OCI-LY7 (cell line): ENCODE data around the gene CASKIN1. TPM values are rescaled to one million over a fixed set of nuclear protein-coding genes. Genes with fewer than 3 reads are reported as not detected.
A peak's percentile ranks its signal among the peaks of the same experiment; 100 is the strongest.

Source experiments
- BruUV-seq: library from RNA; stranded (reverse); fragments of 400-500 nt; replicated peaks from 2 replicates; lab custom pipeline; 2021; lab: Mats Ljungman, UMichigan
- CTCF ChIA-PET: fragments of 300-600 bp; sonication (Branson Sonifier 250); formaldehyde crosslinking; loops from one replicate; lab custom pipeline; 2022; ENCODE audit warnings: antibody characterized with exemption; ENCODE audit not compliant: unreplicated experiment; lab: Charles Lee
- POLR2A ChIA-PET: fragments of 300-600 bp; sonication (Branson Sonifier 250); formaldehyde crosslinking; loops from one replicate; lab custom pipeline; 2022; ENCODE audit warnings: antibody characterized with exemption; lab: Charles Lee
- DNase-seq: peaks from one replicate; pipeline ENCODE4 v3.0.0-alpha.2; 2015; ENCODE audit warnings: low spot score
- H2AFZ ChIP-seq: fragments of 200-600 bp; sonication (generic), shearing (Covaris generic); 2 replicates; pipeline ENCODE4 v1.6.1; 2014; ENCODE audit warnings: mild to moderate bottlenecking, antibody characterized with exemption, low read length, moderate library complexity
- H3K27ac ChIP-seq: fragments of 200-600 bp; sonication (generic); 2 replicates; pipeline ENCODE4 v1.5.1; 2014; ENCODE audit warnings: mixed run types, low read depth, mild to moderate bottlenecking, moderate library complexity, low read length, inconsistent platforms; ENCODE audit not compliant: poor library complexity, severe bottlenecking
- H3K36me3 ChIP-seq: fragments of 200-600 bp; sonication (generic); 2 replicates; pipeline ENCODE4 v1.6.1; 2014; ENCODE audit warnings: mild to moderate bottlenecking, antibody characterized with exemption, low read length, moderate library complexity, mixed read lengths; ENCODE audit not compliant: insufficient read depth
- H3K4me1 ChIP-seq: fragments of 200-600 bp; sonication (generic); 2 replicates; pipeline ENCODE4 v1.5.1; 2014; ENCODE audit warnings: mild to moderate bottlenecking, low read length; ENCODE audit not compliant: insufficient read depth, poor library complexity, severe bottlenecking
- H3K4me2 ChIP-seq: fragments of 200-600 bp; sonication (generic); 2 replicates; pipeline ENCODE4 v1.6.1; 2014; ENCODE audit warnings: mild to moderate bottlenecking, low read length
- H3K4me3 ChIP-seq: fragments of 200-600 bp; sonication (generic); 2 replicates; pipeline ENCODE4 v1.5.1; 2014; ENCODE audit warnings: mild to moderate bottlenecking, low read depth, low read length; ENCODE audit not compliant: poor library complexity, severe bottlenecking
- H3K79me2 ChIP-seq: fragments of 200-600 bp; sonication (generic); 2 replicates; pipeline ENCODE4 v1.6.1; 2016; ENCODE audit warnings: low read depth, mild to moderate bottlenecking, low read length, moderate library complexity, mixed read lengths; ENCODE audit not compliant: insufficient read depth
- H3K9me2 ChIP-seq: fragments of 200-600 bp; sonication (generic); 2 replicates; pipeline ENCODE4 v1.6.1; 2016; ENCODE audit warnings: mild to moderate bottlenecking, low read length, mixed read lengths; ENCODE audit not compliant: insufficient read depth
- H3K9me3 ChIP-seq: fragments of 200-600 bp; sonication (generic); 2 replicates; pipeline ENCODE4 v1.6.1; 2014; ENCODE audit warnings: mild to moderate bottlenecking, mixed run types, low read length, mixed read lengths
- H4K20me1 ChIP-seq: fragments of 200-600 bp; sonication (generic); 2 replicates; pipeline ENCODE4 v1.6.1; 2014; ENCODE audit warnings: mild to moderate bottlenecking, antibody characterized with exemption, low read length, moderate library complexity, mixed read lengths; ENCODE audit not compliant: insufficient read depth
- EZH2phosphoT487 ChIP-seq: fragments of 200-600 bp; sonication (generic); IDR thresholded peaks from 2 replicates; pipeline ENCODE4 v1.6.1; 2018; ENCODE audit warnings: low read depth, borderline replicate concordance, mild to moderate bottlenecking, mixed run types, antibody characterized with exemption, low read length, moderate library complexity, mixed read lengths
- intact Hi-C: fragments of 100-400 bp; cut with micrococcal nuclease; formaldehyde crosslinking; loops from one replicate; pipeline ENCODE4 v1.10.0; 2022; ENCODE audit not compliant: unreplicated experiment
- total RNA-seq, 2 experiments: library from RNA; depleted of rRNA in 1 of 2; stranded (reverse); fragments of >200 nt in 1 of 2; shearing (Covaris generic) in 1 of 2; gene quantifications; 2 replicates each; pipeline ENCODE4 v1.2.3, GENCODE V29; 2014 to 2022
- TF ChIP-seq, protein P1 (sequence below): fragments of 200-600 bp; sonication (generic); conservative IDR thresholded peaks from 2 replicates; pipeline ENCODE4 v1.5.1; 2014; ENCODE audit warnings: mild to moderate bottlenecking, antibody characterized with exemption, low read length, moderate library complexity, mixed read lengths

CASKIN1 gene
- total RNA-seq, 2 experiments from 2014 or later: 0.06 to 0.09 TPM

DNA sequence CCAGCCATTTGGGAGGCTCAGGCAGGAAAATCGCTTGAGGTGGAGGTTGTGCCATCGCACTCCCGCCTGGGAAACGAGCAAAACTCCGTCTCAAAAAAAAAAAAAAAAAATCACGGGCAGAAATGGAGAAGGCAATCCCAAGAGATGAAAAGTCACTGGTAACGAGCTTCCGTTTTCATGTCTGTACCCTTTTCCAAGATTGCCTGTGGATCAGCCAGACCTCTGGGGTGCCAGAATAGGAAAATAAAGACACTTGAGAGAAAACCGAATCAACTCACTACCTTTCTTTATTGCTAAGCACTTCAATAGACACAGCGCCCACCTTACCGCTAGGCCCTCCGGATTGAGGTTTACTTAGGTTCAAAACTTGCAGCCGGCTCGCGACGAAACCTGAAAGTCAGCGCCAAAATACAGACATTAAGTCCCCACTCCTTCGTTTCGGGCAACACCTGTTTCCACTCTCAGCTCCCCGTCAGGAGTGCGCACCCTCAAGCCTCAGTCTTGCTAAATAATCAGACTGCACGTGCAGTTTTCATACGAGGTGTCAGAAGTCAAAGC is 41.8 kb downstream of the CASKIN1 start:
- TSS peak; percentile 95 for BruUV-seq
- peak overlapping the region; percentile 83 for H3K27ac ChIP-seq
- H3K4me1 ChIP-seq: peaks cover 47% of the 10 kb centered on the region
- peaks cover 60% of the 10 kb centered on the region for H3K79me2 ChIP-seq
- H3K4me2 ChIP-seq: peak overlapping the region; percentile 100
- peaks cover 17% of the 10 kb centered on the region for H4K20me1 ChIP-seq
- H3K36me3 ChIP-seq: peaks cover 44% of the 10 kb centered on the region
- TF ChIP-seq, protein P1, sequence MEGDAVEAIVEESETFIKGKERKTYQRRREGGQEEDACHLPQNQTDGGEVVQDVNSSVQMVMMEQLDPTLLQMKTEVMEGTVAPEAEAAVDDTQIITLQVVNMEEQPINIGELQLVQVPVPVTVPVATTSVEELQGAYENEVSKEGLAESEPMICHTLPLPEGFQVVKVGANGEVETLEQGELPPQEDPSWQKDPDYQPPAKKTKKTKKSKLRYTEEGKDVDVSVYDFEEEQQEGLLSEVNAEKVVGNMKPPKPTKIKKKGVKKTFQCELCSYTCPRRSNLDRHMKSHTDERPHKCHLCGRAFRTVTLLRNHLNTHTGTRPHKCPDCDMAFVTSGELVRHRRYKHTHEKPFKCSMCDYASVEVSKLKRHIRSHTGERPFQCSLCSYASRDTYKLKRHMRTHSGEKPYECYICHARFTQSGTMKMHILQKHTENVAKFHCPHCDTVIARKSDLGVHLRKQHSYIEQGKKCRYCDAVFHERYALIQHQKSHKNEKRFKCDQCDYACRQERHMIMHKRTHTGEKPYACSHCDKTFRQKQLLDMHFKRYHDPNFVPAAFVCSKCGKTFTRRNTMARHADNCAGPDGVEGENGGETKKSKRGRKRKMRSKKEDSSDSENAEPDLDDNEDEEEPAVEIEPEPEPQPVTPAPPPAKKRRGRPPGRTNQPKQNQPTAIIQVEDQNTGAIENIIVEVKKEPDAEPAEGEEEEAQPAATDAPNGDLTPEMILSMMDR: no peak
- TF ChIP-seq EZH2phosphoT487: no peak
- ChIA-PET CTCF (no interaction called here), POLR2A (interaction anchor here (0.8 to 1.6 kb wide), 6 partner anchors 107 to 944 kb away, joined by 3 to 7 read pairs (median 3); partner anchors contain the start of genes NTHL1, RPS2, TSC2 and ZSCAN10)
- H3K4me3 ChIP-seq: peak overlapping the region; percentile 81
- no peak overlapping the region for H2AFZ ChIP-seq
- intact Hi-C loops: loop anchor here (2.0 to 10.0 kb wide), 3 partner anchors 68 to 270 kb away; partner anchors contain the start of genes CCNF, E4F1 and RNPS1
- peak; percentile 48 for DNase-seq
- H3K9me2 ChIP-seq: no peaks in the 10 kb centered on the region
- no peaks in the 10 kb centered on the region for H3K9me3 ChIP-seq

- peak; percentile 71 for DNase-seq
- H3K4me1 ChIP-seq: peaks cover 62% of the 10 kb centered on the region
- H3K9me2 ChIP-seq: no peaks in the 10 kb centered on the region
- TF ChIP-seq EZH2phosphoT487: no peak
- TF ChIP-seq, protein P1: 0 out of 2 replicates have a peak, but pooled peaks have one; percentile 42
- H3K4me2 ChIP-seq: peak overlapping the region; percentile 100
- H3K36me3 ChIP-seq: peaks cover 44% of the 10 kb centered on the region
- H3K9me3 ChIP-seq: no peaks in the 10 kb centered on the region
- peaks cover 17% of the 10 kb centered on the region for H4K20me1 ChIP-seq
- peaks cover 45% of the 10 kb centered on the region for H3K79me2 ChIP-seq
- H3K27ac ChIP-seq: peak overlapping the region; percentile 83
- BruUV-seq: no TSS peak
- intact Hi-C loops: loop anchor here (5.0 to 10.0 kb wide), 2 partner anchors 69 to 272 kb away; partner anchors contain the start of genes CCNF and E4F1
- H2AFZ ChIP-seq: no peak overlapping the region
- POLR2A ChIA-PET: interaction anchor here (0.7 to 1.0 kb wide), 2 partner anchors 99 to 182 kb away, joined by 3 to 5 read pairs; partner anchors contain the start of gene ECI1
- CTCF ChIA-PET: no interaction called here
- H3K4me3 ChIP-seq: peak overlapping the region; percentile 81
Measured at GRCh38 chr16:2152695-2153506, 43.5 kb downstream of the CASKIN1 start.
